Measurements from ENCODE around the gene CDCA5. TPM values are rescaled to one million over a fixed set of nuclear protein-coding genes. Genes with fewer than 3 reads are reported as not detected.

The CDCA5 gene
- total RNA-seq, 1 experiment from 2014 or later: 94.8 TPM

GRCh38 chr11:65107751-65108468 lies 24.1 kb upstream of the CDCA5 start:
- no peak overlapping the region for H2BK15ac ChIP-seq (ENCODE audit: low read depth, low read length)
- no peaks in the 10 kb centered on the region for H3K9me3 Mint-ChIP-seq
- H2AFZ ChIP-seq (ENCODE audit: low read length): no peak overlapping the region
- H2BK5ac ChIP-seq (ENCODE audit: insufficient read length, low read length): no peak overlapping the region
- H3K14ac ChIP-seq (ENCODE audit: insufficient read depth, low read length): no peak overlapping the region
- H3K56ac ChIP-seq (ENCODE audit: insufficient read length, low read depth, low read length): no peak overlapping the region
- H3K79me2 ChIP-seq (ENCODE audit: insufficient read depth, low read length): no peaks in the 10 kb centered on the region
- H2BK12ac ChIP-seq (ENCODE audit: insufficient read length, low read depth, low read length): no peak overlapping the region
- no peaks in the 10 kb centered on the region for H3K27me3 Mint-ChIP-seq (ENCODE audit: low read depth)
- H3K79me1 ChIP-seq (ENCODE audit: insufficient read depth, low read depth, low read length, poor library complexity, severe bottlenecking): no peaks in the 10 kb centered on the region
- no peak overlapping the region for H3K18ac ChIP-seq (ENCODE audit: insufficient read length, low read depth, low read length)
- H3K23me2 ChIP-seq (ENCODE audit: insufficient read length, low read depth, low read length, poor library complexity, severe bottlenecking): peaks cover 8% of the 10 kb centered on the region
- DNase-seq: peak; percentile 27
- TF ChIP-seq, protein P1, sequence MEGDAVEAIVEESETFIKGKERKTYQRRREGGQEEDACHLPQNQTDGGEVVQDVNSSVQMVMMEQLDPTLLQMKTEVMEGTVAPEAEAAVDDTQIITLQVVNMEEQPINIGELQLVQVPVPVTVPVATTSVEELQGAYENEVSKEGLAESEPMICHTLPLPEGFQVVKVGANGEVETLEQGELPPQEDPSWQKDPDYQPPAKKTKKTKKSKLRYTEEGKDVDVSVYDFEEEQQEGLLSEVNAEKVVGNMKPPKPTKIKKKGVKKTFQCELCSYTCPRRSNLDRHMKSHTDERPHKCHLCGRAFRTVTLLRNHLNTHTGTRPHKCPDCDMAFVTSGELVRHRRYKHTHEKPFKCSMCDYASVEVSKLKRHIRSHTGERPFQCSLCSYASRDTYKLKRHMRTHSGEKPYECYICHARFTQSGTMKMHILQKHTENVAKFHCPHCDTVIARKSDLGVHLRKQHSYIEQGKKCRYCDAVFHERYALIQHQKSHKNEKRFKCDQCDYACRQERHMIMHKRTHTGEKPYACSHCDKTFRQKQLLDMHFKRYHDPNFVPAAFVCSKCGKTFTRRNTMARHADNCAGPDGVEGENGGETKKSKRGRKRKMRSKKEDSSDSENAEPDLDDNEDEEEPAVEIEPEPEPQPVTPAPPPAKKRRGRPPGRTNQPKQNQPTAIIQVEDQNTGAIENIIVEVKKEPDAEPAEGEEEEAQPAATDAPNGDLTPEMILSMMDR (conservative IDR thresholded peaks at IDR 0.05): no peak
- no peak overlapping the region for H4K5ac ChIP-seq (ENCODE audit: insufficient read length, low read depth, low read length)
- no peaks in the 10 kb centered on the region for H4K20me1 ChIP-seq (ENCODE audit: control insufficient read depth, insufficient read depth, insufficient read length)
- H4K91ac ChIP-seq (ENCODE audit: insufficient read length, low read depth, low read length): no peak overlapping the region
- no peak overlapping the region for H3K9ac ChIP-seq (ENCODE audit: extremely low read depth, insufficient read length, low read length)
- H3K9me3 ChIP-seq (ENCODE audit: control insufficient read depth, low read depth, low read length): no peaks in the 10 kb centered on the region
- no peak overlapping the region for H3K4me3 Mint-ChIP-seq
- H3T11ph ChIP-seq (ENCODE audit: low read length): no peak overlapping the region
- peaks cover 7 to 12% of the 10 kb centered on the region in 2 experiments for H3K4me1 Mint-ChIP-seq
- H3K27ac Mint-ChIP-seq: no peak overlapping the region
- H2BK20ac ChIP-seq (ENCODE audit: low read depth, low read length, poor library complexity, severe bottlenecking): no peak overlapping the region
- no peak overlapping the region for H2BK120ac ChIP-seq (ENCODE audit: low read depth, low read length, poor library complexity, severe bottlenecking)
- H3K27ac ChIP-seq (ENCODE audit: insufficient read length, low read depth, low read length): no peak overlapping the region
- H3K4ac ChIP-seq (ENCODE audit: low read depth, low read length): no peak overlapping the region
- no peaks in the 10 kb centered on the region for H3K4me1 ChIP-seq (ENCODE audit: insufficient read depth, low read length)
- no peak overlapping the region for H3K23ac ChIP-seq (ENCODE audit: insufficient read length, low read depth, low read length)
- no peaks in the 10 kb centered on the region for H3K27me3 ChIP-seq (ENCODE audit: insufficient read depth, low read length)
- H3K4me2 ChIP-seq (ENCODE audit: insufficient read depth, insufficient read length, low read length): no peak overlapping the region
- peaks cover 0 to 12% (median 5%) of the 10 kb centered on the region in 3 experiments; a peak in 5 of 7 replicates for H3K36me3 Mint-ChIP-seq (ENCODE audit: insufficient read depth in 1 of 3, low read depth in 3 of 3)
- no peak overlapping the region for H4K8ac ChIP-seq (replicated peaks; ENCODE audit: insufficient read length, low read depth, low read length)
- WGBS (ENCODE audit: extremely low coverage, insufficient read length, low lambda C conversion rate): no CpG with 5 or more reads among the region's 52 CpGs
- H2AK5ac ChIP-seq (ENCODE audit: insufficient read length, low read length): no peak overlapping the region

Data from H9 (cell line).